ENCODE results near the gene ACYP2. TPM values are rescaled to one million over a fixed set of nuclear protein-coding genes. Genes with fewer than 3 reads are reported as not detected.
A peak's percentile ranks its signal among the peaks of the same experiment; 100 is the strongest.

Gene ACYP2
- total and polyA plus RNA-seq, 2 donors (not counting 1 experiment from before 2014, with no cell fraction given) = 14.0 to 17.2 TPM

- peaks cover 21 to 23% of the 10 kb centered on the region in 2 donors for H3K4me1 ChIP-seq (ENCODE audit: control insufficient read depth in 2 of 2, insufficient read depth in 2 of 2, low read length in 2 of 2)
- DNase-seq (peak; percentile 68), ATAC-seq (ENCODE audit: low read depth) (peak; percentile 44)
- ChIA-PET CTCF (interaction anchor here (1.6 kb wide), 1 partner anchor 224 kb away, joined by 5 read pairs; no protein-coding TSS in a partner anchor), POLR2A (no interaction called here)
- H4K20me1 ChIP-seq (ENCODE audit: control insufficient read depth, insufficient read depth, low read length, poor library complexity, severe bottlenecking) = no peaks in the 10 kb centered on the region
- peaks cover 0 to 23% (median 10%) of the 10 kb centered on the region in 4 experiments for H3K27me3 ChIP-seq (replicated peaks in 1 of 4; ENCODE audit: control extremely low read depth in 1 of 4, control insufficient read depth in 3 of 4, insufficient read depth in 4 of 4, low read length in 3 of 4)
- H3K4me2 ChIP-seq (replicated peaks; ENCODE audit: low read depth, low read length, poor library complexity, severe bottlenecking) = peak overlapping the region; percentile 85
- peaks cover 0 to 3% (median 2%) of the 10 kb centered on the region in 3 donors for H3K9me3 ChIP-seq (ENCODE audit: control extremely low read depth in 1 of 3, control insufficient read depth in 2 of 3, insufficient read depth in 1 of 3, low read length in 2 of 3)
- H3K79me2 ChIP-seq (ENCODE audit: control insufficient read depth, insufficient read depth, low read length) = no peaks in the 10 kb centered on the region
- WGBS (ENCODE audit: insufficient coverage) = 61% methylated on average over 12 of the region's 17 CpGs
- H3K4me3 Mint-ChIP-seq = peak overlapping the region; percentile 94
- H3K27me3 Mint-ChIP-seq = peaks cover 19% of the 10 kb centered on the region
- no peaks in the 10 kb centered on the region for H3K36me3 ChIP-seq (replicated peaks in 1 of 2; ENCODE audit: control extremely low read depth in 1 of 2, control insufficient read depth in 1 of 2, extremely low read depth in 1 of 2, insufficient read depth in 2 of 2, low read length in 1 of 2)
- H3K4me1 Mint-ChIP-seq = peaks cover 18% of the 10 kb centered on the region
- peak overlapping the region; percentile 70 for H3K9ac ChIP-seq (ENCODE audit: low read length)
- no peaks in the 10 kb centered on the region for H3K9me3 Mint-ChIP-seq (ENCODE audit: insufficient read depth)
- intact Hi-C loops (cut with micrococcal nuclease) = loop anchor here (1.0 to 10.0 kb wide), 7 partner anchors 64 to 952 kb away; partner anchors contain the start of genes ACYP2, ASB3, EML6 and ERLEC1
- TF ChIP-seq CTCF (IDR thresholded peaks at IDR 0.05) = no peak
- TF ChIP-seq EZH2 (IDR thresholded peaks at IDR 0.05; ENCODE audit: borderline replicate concordance, insufficient read depth, low read depth, low read length, poor library complexity, severe bottlenecking) = no peak
- peak overlapping the region; percentile 38 to 67 (median 57) for H3K4me3 ChIP-seq (ENCODE audit: control extremely low read depth in 1 of 5, extremely low read depth in 1 of 5, insufficient read depth in 1 of 5, low read depth in 2 of 5, low read length in 4 of 5)
- H3K27ac ChIP-seq (ENCODE audit: low read length in 2 of 2) = peak overlapping the region in 1 of 2 donors; percentile 29
- peak overlapping the region; percentile 91 for H3K27ac Mint-ChIP-seq
- peak overlapping the region; percentile 88 for H2AFZ ChIP-seq (ENCODE audit: insufficient read depth, low read depth, low read length, poor library complexity, severe bottlenecking)
These were observed 215.8 kb downstream of the ACYP2 start for GRCh38 chr2:54330926-54331835.

- intact Hi-C loops (cut with micrococcal nuclease) = loop anchor here (5.0 to 10.0 kb wide), 4 partner anchors 215 to 548 kb away; partner anchors contain the start of genes ACYP2, ASB3, EML6 and ERLEC1
- Mint-ChIP-seq H3K9me3 (ENCODE audit: insufficient read depth) (no peaks in the 10 kb centered on the region), H3K27ac (no peak overlapping the region), H3K4me3 (no peak overlapping the region), H3K27me3 (peaks cover 19% of the 10 kb centered on the region), H3K4me1 (peaks cover 18% of the 10 kb centered on the region)
- no peaks in the 10 kb centered on the region for H4K20me1 ChIP-seq (ENCODE audit: control insufficient read depth, insufficient read depth, low read length, poor library complexity, severe bottlenecking)
- WGBS (ENCODE audit: insufficient coverage) = no CpG with 5 or more reads among the region's 3 CpGs
- H2AFZ ChIP-seq (ENCODE audit: insufficient read depth, low read depth, low read length, poor library complexity, severe bottlenecking) = no peak overlapping the region
- ATAC-seq (ENCODE audit: low read depth) = no peak
- TF ChIP-seq EZH2 (IDR thresholded peaks at IDR 0.05; ENCODE audit: borderline replicate concordance, insufficient read depth, low read depth, low read length, poor library complexity, severe bottlenecking) (no peak), CTCF (IDR thresholded peaks at IDR 0.05) (no peak)
- ChIA-PET POLR2A (no interaction called here), CTCF (no interaction called here)
- H3K9ac ChIP-seq (ENCODE audit: low read length) = no peak overlapping the region
- no peak overlapping the region for H3K27ac ChIP-seq (ENCODE audit: low read length in 2 of 2)
- H3K4me2 ChIP-seq (replicated peaks; ENCODE audit: low read depth, low read length, poor library complexity, severe bottlenecking) = no peak overlapping the region
- H3K9me3 ChIP-seq (ENCODE audit: control extremely low read depth in 1 of 3, control insufficient read depth in 2 of 3, insufficient read depth in 1 of 3, low read length in 2 of 3) = peaks cover 0 to 3% (median 2%) of the 10 kb centered on the region in 3 donors
- DNase-seq = no peak
- peaks cover 0 to 26% (median 10%) of the 10 kb centered on the region in 4 experiments for H3K27me3 ChIP-seq (replicated peaks in 1 of 4; ENCODE audit: control extremely low read depth in 1 of 4, control insufficient read depth in 3 of 4, insufficient read depth in 4 of 4, low read length in 3 of 4)
- peaks cover 21 to 23% of the 10 kb centered on the region in 2 donors for H3K4me1 ChIP-seq (ENCODE audit: control insufficient read depth in 2 of 2, insufficient read depth in 2 of 2, low read length in 2 of 2)
- no peaks in the 10 kb centered on the region for H3K36me3 ChIP-seq (replicated peaks in 1 of 2; ENCODE audit: control extremely low read depth in 1 of 2, control insufficient read depth in 1 of 2, extremely low read depth in 1 of 2, insufficient read depth in 2 of 2, low read length in 1 of 2)
- no peak overlapping the region for H3K4me3 ChIP-seq (ENCODE audit: control extremely low read depth in 1 of 5, extremely low read depth in 1 of 5, insufficient read depth in 1 of 5, low read depth in 2 of 5, low read length in 4 of 5)
- H3K79me2 ChIP-seq (ENCODE audit: control insufficient read depth, insufficient read depth, low read length) = no peaks in the 10 kb centered on the region
These were observed 217.0 kb downstream of the ACYP2 start for GRCh38 chr2:54332386-54332785.
